Activated CD8-positive, alpha-beta memory T cell treated with anti-CD3 and anti-CD28 coated beads for 48 hours (primary cell): ENCODE results near the gene SKI.
A peak's percentile ranks its signal among the peaks of the same experiment; 100 is the strongest.

Experiments
- DNase-seq, 3 experiments: peaks; one replicate each; pipeline ENCODE4 v3.0.0-alpha.2; 2020; ENCODE audit warnings: low read depth in 2 of 3, low spot score in 2 of 3

The SKI gene

DNA sequence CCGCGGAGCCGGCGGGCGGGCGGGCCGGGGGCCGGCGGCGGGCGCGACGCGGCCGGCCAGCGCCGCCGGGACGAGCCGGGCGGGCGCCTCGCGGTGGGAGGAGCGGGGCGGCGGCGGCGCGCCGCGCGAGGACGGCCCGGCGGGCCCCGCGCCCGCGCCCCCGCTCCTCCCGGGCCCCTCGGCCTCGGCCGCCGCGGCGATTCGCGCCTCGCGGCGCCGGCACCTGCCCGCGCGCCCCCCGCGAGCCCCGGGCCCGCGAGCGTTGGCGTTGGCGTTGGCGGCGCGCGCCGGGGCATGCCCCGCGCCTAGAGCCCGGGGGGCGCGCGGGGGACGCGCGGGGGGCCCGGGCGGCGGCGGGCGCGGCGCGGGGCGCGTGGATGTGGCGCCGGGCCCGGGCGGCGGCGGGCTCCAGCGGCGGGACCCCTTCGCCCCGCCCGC, at the start of gene SKI:
Gene SKI (plus strand): TSS at position 163 of the 438 bp plus-strand sequence. CDS start 448 bp downstream, outside the sequence.
- no peak for DNase-seq

DNA sequence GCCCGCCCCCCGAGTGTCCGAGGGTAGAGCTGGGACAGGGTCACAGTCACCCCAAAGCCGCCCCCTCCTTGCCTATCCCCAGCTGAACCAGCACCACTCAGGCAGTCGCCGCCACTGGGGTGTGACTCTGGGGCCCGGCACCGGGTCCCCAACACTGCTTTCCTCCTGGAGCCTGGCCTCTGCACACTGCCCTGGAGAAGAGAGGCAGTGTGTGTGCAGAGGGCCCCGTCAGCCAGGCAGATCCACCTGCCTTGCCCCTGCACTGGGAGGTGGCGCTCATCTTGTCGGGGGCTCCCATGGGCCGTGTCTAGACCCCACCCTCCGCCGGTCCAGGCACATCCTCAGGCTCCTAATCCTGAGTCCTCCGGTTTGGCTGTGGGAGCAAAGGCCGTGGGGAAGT, 49.2 kb upstream of the SKI start:
- no peak for DNase-seq

DNA sequence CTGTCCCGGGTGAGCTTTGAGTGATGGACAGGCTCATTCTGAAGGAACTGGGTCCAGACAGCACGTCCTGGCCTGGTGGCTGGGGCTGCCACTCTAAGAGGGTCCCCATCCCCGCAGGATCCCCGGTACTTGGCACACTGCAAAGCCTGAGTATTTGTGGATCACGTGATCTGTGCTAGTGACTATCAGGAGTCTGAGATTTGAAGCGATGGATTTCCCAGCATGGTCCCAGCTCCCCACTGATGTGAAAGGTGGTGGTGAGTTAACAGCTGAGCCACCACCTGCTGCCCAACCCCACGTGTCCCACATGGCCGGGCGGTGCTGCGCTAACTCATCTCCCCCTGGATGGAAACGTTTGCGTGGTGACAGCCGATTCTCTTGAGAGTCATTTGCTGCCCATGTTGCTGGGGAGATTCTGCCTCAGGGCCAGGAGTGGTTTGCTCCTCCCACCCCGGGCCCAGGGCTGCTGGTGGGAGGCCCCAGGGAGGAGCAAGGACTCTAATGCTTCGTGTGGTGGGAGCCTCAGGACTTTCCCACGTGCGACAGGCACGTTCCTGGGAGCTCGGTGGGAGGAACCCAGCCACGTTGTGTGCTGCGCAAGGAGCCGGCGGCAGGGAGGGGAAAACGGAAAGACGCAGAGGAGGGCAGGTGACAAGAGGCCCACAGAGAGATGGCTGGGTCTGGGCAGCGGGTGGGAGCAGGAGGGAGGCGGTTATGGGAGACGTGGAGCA, 48.7 kb upstream of the SKI start:
- no peak for DNase-seq

DNA sequence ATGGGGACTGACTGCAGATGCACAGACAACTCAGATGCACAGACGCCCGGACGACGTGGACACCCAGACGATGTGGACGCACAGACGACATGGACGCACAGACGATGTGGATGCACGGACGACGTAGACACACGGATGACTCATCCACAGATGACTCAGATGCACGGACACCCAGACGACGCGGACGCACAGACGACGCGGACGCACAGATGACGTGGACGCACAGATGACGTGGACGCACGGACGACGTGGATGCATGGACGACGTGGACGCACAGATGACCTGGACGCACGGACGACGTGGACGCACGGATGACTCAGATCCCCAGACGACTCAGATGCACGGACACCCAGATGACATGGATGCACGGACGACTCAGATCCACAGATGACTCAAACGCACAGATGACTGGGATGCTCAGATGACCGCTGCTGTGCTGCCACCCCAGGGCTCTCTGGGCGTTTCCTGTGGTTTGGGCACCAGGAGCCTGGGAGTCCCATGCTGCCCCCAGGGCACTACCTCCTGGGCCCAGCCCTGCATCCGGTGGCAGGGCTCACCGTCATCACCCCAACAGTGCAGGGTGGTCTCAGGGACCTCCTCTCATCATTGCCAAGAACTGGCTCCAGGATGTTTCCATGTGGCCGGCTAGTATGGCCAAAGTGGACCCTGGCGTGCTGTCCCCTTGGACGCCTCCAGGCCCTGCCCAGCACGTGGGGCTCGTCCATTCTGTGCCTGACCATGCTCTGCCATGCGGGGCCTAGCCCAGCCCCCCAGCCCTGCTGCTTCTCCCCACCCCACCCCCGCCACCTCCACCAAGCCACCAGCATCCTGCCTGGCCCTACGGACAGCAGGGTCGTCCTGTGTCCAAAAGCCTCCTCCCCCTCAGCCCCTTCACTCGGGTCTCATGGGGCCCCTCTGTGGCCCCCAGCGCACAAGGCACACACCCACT, 47.5 kb upstream of the SKI start:
- DNase-seq: no peak

DNA sequence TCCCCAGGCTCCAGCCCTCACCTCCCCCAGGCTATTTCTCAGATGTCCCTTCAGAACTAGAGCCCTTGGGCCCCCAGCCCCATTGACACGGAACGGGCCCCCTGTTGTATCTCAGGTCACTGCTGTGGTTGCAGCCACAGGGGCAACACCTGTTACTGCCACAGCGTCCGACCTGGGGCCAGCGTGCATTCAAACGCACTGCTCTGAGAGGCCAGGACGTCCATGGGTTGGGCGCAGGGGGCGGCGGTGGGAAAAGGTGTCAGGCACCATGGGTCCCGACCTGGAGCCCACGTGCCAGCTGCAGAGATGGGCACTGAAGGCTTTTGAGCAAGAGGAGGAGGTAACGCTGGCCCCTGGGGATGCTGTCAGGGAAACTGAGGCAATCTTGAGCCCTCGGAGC, 46.8 kb upstream of the SKI start:
- no peak for DNase-seq

DNA sequence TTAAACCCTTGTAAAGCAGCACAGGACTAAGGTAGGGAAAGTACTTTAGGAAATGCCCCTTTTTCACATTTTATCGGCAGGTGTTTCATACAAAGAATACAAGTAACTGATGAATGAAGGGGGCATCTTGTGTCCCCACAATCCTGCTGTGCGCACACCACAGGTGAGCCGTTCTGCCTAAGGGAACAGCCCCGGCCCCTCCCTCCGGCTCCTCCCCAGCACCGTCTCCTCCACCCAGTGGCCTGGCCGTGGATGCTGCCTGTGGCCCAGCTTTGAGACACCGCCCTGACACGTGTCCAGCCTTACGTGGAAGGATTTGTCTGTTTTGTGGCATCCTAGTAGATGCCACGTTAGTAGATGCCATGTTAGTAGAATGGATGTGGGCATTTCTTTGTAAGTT, 46.4 kb upstream of the SKI start:
- no peak for DNase-seq

DNA sequence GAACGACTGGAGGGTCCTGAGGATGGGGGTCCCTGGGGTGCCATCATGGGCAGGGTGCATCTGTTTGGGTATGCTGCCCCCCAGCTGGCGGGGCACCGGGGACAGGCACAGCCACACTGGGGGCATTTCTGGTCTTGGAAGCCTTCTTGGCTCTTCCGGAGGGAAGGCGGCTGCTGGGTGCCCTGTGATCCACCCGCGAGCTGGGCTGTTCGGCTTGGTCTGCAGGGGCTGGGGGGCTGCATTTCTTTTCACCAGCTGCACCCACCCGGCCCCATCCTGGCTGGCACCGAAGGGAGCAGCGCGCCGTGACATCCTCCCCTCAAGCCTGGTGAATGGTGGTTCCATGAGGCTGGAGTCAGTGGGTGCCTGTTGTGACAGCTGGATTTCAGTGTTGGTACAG, 45.7 kb upstream of the SKI start:
- DNase-seq: no peak

DNA sequence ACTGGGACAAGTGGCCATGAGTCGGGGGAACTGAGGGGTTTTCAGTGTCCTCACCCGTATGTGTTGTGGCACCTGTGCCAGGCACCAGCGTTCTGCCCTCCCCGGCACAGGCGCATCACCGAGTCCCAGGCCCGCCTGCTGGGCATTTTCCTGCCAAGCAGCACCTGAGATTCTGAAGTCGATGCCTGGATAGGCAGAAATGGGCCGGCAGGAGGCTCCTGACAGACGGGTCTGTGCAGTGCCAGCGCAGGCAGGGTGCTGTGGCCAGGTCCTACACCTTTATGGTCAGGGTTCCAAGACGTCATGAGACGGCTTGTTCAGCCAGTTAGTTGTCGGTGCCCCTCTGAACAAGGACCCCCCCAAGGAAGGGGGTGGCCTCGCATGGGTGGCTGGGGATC, 44.2 kb upstream of the SKI start:
- no peak for DNase-seq

DNA sequence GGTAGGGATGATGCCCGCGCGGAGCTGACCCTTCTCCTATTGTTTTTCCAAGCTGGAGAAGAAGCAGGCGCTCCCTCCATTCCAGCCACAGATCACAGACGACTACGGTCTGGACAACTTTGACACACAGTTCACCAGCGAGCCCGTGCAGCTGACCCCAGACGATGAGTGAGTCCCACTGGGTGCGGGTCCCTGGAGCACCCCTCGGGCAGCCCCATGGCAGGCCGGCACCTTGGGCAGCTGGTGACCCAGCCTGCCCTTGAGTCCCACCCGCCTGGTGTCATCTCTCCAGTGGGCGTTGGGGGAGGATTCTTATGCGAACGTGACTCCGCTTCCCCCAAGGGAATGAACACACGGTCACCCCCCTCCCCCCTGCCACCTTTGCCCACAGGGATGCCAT, 43.6 kb upstream of the SKI start:
- no peak for DNase-seq

DNA sequence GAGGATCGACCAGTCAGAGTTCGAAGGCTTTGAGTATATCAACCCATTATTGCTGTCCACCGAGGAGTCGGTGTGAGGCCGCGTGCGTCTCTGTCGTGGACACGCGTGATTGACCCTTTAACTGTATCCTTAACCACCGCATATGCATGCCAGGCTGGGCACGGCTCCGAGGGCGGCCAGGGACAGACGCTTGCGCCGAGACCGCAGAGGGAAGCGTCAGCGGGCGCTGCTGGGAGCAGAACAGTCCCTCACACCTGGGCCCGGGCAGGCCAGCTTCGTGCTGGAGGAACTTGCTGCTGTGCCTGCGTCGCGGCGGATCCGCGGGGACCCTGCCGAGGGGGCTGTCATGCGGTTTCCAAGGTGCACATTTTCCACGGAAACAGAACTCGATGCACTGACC, 43.2 kb upstream of the SKI start:
- DNase-seq: no peak

DNA sequence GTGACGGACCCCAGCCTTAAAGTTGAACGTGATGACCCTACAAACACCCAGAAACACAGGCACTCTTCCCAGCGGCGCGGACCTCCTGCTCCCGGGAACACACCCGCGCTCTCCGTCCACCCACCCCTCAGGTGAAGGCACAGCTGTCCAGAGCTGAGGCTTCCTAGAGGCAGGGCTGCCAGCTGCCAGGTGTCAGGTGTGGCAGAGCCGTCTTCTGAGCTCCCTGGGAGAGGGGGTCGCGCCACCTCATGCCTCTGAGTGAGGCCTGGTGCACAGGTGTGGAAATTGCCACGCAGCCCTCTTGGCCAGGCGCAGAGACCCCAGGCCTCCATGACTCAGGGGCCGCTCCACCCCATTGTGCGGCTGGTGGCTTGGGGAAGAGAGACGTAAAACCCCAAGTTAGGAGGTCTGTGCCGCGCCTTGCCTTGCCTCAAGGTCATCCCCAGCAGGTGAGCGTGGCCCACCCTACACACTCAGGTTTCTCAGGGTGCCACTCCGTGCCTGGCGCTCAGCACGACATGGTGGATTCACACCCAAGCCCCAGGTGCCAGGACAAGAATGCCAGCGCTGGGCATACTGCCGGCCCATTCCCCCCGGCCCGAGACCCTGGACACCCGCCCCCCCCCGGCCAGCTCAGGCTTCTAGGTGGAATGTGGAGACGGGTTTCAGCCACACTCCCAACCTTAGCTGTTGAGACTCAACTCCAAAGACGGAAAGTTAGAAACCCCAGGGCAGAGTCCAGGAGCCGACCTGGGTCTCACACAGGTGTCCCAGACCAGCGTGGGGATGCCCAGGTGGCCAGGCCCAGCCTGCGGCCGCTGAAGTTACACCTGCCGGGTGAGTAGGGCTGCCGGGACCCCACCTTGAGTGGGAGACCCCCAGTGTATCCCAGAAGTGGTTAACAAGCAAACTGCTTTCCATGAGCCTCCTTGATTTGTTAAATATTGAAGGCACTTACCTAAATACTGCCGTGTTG, 42.0 kb upstream of the SKI start:
- DNase-seq: no peak

DNA sequence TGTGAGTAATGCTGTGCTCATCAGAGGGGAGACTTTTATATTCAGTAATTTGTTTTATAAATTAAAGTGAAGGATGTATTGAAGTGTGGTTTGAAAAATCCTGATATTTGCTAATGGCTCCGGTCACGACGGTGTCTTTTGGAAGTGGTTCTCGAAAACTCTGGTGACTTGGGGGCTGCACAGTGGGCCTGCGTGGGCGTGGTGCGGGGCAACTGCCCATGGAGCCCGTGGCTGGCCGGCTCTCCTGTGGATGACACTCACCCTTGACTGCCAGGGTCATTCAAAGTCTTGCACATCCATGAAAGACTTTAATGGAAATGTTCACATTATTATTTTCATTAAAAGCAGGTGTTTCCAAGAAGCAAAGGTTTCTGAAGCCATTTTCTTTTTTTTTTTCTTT, 41.2 kb upstream of the SKI start:
- no peak for DNase-seq

DNA sequence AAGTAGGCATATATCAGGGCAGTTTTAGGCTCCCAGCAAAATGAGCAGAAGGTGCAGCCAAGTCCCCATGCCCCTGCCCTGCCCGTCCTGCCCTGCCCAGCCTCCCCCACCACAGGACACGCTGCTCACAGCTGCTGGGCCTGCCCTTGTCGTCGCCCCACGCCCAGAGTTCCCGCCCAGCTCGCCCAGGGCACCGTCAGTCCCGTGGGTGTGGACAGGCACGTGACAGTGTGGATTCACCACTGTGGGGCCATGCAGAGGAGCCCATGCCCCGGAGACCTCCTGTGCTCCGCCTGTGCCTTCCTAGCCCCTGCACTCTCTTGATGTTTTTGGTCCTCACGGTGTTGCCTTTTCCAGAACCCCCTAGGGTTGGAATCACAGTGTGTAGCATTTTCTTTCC, 40.5 kb upstream of the SKI start:
- no peak for DNase-seq

DNA sequence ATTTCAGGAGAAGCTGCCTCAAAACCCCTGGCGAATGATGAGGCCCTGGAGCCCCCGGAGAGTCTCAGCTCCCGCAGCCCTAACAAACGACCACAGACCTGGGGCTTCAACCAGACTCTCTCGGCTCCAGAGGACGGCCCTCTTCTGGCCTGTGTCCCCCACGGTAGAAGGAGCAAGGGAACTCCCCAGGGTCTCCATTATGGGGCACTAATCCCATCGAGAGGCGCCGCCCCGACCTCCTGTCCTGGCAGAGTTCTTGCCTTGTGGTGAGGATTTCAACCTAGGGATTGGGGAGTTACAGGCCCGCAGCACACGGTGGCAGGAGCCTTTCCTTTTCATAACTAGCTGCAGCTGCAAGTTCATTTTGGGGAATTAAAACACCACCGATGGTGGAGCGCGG, 39.8 kb upstream of the SKI start:
- no peak for DNase-seq

DNA sequence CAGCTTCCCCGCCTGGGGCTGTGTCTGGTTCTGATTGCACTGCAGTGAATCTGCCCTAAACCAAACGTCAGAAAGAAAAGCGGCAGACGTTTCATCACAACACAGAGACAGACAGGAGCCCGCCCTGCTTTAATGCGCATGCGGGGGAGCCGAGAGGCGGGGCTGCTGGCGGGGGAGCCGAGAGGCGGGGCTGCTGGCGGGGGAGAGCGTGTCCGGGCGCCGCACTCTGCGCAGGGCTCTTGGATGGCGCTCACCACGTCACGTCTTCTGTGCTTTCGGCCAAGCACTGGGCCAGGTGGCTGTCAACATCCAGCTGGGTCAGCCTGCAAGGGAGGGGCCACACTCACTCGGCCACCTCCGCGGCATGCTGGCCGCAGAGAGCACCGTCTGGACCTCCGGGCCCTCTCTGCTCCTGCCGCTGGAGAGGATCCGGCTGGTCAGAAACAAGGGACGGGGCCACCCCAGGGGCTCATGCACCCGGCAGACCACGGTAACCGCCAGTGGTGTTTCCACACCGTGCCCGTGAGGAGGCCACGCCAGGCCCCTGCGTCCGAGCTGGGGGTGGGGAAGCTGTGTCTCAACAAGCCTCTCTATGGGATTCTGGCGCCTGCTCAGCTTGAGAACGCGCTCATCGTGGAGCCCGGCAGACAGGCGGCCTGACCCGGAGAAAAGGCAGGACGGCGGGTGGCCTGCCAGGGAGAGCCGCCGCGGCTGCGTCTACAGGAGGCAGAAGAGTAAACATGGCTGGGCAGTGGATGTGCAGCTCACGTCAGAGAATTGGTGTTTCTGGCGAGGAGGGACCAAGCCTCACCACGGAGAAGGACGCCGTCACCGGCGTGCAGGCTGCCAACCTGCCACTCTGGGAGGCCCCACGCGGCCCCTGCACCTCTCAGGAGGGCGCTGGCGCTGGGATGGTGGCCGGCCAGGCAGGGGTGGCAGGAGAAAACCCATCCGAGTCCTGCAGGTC, 38.4 kb upstream of the SKI start:
- DNase-seq: peak; percentile 57 to 84 (median 78)

DNA sequence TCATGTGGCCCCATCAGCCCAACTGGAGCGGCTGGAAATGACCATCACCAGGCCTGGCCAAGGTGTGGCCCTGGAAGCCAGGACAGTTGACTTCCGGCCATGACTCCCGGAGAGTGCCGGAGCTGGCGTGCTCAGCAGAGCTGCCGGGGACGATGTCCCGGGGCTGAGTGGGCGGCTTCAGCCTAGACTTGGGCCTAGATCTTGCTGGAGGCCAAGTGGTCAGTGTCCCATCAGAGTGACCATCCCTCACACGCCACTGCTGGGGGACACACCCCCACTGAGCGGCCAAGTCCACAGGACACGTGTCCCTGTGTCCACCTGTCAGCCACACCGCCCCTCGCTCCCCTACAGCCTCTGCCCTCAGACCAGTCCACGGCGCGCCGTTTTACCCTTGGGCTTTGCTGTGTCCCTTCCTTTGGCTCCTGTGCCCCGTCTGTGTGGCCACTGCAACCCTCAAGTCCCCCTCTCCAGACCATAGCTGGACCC, 37.6 kb upstream of the SKI start:
- DNase-seq: no peak

DNA sequence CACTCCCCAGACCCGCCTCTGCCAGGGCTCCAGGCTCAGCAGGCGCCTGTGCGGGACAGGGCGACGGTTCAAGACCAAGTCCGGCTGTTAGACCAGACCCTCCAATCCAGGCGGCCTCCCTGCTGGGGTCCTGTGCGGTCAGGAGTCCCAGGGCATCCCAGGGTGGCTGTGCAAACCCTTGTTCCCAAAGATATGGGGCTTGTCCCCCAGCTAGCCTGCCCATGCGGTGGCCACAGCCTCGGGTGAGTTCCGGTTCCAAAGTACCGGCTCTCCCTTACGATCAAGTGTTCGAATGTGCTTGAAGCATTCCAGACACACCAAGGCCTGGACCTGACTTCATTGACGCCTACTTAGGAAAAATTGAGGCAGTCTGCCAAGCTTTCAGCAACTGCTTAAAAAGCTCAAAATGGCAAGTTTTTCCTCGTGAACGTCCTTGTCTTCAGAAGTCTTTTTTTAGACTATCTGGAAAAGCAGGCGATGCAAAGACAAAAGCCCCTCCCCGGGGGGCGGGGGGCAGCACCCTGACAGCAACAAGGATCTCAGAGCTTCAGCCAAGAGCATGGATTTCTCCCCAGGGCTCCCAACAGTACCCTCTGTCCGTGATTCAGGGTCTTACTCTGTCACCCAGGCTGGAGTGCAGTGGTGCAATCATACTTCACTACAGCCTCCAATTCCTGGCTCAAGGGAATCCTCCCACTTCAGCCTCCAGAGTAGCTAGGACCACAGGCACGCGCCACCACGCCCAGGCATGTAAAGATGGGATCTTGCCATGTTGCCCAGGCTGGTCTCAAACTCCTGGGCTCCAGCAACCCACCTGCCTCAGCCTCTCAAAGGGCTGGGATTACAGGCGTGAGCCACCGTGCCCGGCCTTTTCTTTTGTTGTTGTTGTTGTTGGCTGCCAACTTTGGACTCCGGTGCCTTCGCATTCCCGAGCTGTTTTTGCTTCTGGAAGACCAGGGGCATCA, 35.8 kb upstream of the SKI start:
- DNase-seq: no peak

DNA sequence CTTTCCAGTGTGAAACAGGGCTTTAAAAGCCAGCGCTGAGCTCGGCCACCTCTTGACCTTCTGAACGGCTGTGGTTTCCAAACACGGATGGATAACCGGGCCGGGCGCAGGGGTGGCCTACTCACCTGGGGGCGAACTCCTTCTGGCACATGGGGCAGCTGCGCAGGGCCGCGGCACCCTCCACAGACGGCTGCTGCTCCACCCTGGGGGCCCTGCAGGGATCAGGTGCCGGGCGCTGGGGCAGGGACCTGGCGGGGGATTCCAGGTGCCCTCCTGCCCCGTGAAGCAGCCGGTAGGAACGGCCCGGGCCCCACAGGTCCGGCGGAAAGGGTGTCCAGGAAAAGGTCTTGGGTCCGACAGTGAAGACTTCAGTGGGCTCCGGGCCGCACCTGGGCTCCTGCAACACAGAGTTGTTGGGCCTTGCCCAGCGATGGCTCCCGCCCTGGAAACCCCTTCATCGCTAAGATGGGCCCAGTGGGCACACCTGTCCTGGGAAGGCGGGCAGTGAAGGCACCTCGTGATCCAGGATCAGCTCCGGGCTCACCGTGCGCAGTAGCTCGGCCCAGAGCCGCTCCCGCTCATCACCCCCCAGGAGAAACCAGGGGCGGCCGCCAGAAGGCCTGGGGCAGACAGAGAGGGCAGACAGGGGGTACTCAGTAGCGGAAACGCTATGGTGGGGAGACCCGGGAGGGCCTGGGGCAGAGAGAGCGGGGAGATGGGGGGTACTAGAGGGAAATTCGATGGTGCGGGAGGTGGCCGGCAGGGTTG, 34.4 kb upstream of the SKI start:
- DNase-seq: no peak
